Transverse colon (tissue), 4 donors: ENCODE measurements around the gene HPCAL1. TPM values are rescaled to one million over a fixed set of nuclear protein-coding genes. Genes with fewer than 3 reads are reported as not detected.

Source experiments
- DNase-seq: peaks from one replicate; pipeline ENCODE4 v3.0.0-alpha.2; 2019
- H3K27ac ChIP-seq, 4 donors: fragments of 200-600 bp; sonication (generic); 2 replicates each; pipeline ENCODE4 v1.5.1; 2016 to 2018; ENCODE audit warnings: inconsistent platforms in 4 of 4
- H3K27me3 ChIP-seq: fragments of 200-600 bp; sonication (generic); 2 replicates; pipeline ENCODE4 v1.5.1; 2017; ENCODE audit warnings: inconsistent platforms
- H3K36me3 ChIP-seq, 4 donors: fragments of 200-600 bp; sonication (generic); 2 replicates each; pipeline ENCODE4 v1.5.1; 2017 to 2019; ENCODE audit warnings: inconsistent platforms in 4 of 4
- H3K4me1 ChIP-seq, 4 donors: fragments of 200-600 bp; sonication (generic); 2 replicates each; pipeline ENCODE4 v1.5.1; 2017 to 2020; ENCODE audit warnings: inconsistent platforms in 4 of 4
- H3K4me3 ChIP-seq, 4 donors: fragments of 200-600 bp; sonication (generic); 1 replicate in 1 of 4; 2 replicates in 3 of 4; pipeline versions ENCODE4 v1.5.1 to v1.6.1; 2017 to 2019; ENCODE audit warnings: inconsistent platforms in 4 of 4
- H3K9me3 ChIP-seq, 2 donors: fragments of 200-600 bp; sonication (generic); 2 replicates each; pipeline ENCODE4 v1.5.1; 2017 to 2019; ENCODE audit warnings: inconsistent platforms in 2 of 2
- EP300 ChIP-seq: sonication (generic); formaldehyde crosslinking; IDR thresholded peaks from one replicate; pipeline ENCODE4 v1.6.1; 2017; ENCODE audit warnings: antibody characterized with exemption, low read depth
- POLR2A ChIP-seq: fragments of 450-650 bp; IDR thresholded peaks from one replicate; pipeline ENCODE4 v1.6.1; 2016; ENCODE audit warnings: antibody characterized with exemption, mild to moderate bottlenecking, moderate library complexity
- POLR2AphosphoS5 ChIP-seq, 3 donors: sonication (generic); formaldehyde crosslinking; IDR thresholded peaks; one replicate each; pipeline ENCODE4 v1.6.1; 2016; ENCODE audit warnings: antibody characterized with exemption in 3 of 3
- WGBS, 2 donors: methylation state at CpG; one replicate each; pipeline ENCODE4 v1.1.5; 2018; ENCODE audit warnings: low coverage in 1 of 2; 5-methylcytosine and 5-hydroxymethylcytosine counted together
- in situ Hi-C, 4 donors: fragments of 200-750 bp; cut with MboI; loops; one replicate each; pipeline versions ENCODE4 v1.15.0 to v1.15.1; 2017; ENCODE audit warnings: low sequenced_read_pairs in 3 of 4, low pct_ligation_motif_present in 1 of 4, low pct_unique_long_range_greater_than_20kb in 1 of 4
- intact Hi-C: fragments of 100-400 bp; cut with DNase I; formaldehyde crosslinking; loops from one replicate; pipeline ENCODE4 v1.15.1; 2023; ENCODE audit warnings: low total_unique reads
- total RNA-seq, 4 donors: library from RNA; depleted of rRNA; stranded (reverse); fragments of >200 nt; gene quantifications; one replicate each; pipeline ENCODE4 v1.1.0, GENCODE V29; 2016
- TF ChIP-seq, protein P1 (sequence below), 5 experiments: fragments of 200-600 bp in 3 of 5; fragments of 450-650 bp in 2 of 5; sonication (generic) in 3 of 5; IDR thresholded peaks; 1 replicate in 2 of 5; 2 replicates in 3 of 5; pipeline ENCODE4 v1.5.1; 2016 to 2017; ENCODE audit warnings: antibody characterized with exemption in 5 of 5, inconsistent platforms in 3 of 5, mild to moderate bottlenecking in 2 of 5, moderate library complexity in 1 of 5

HPCAL1 gene
- total RNA-seq, 4 donors from 2014 or later, result 88.9 to 221 (median 129) TPM

DNA sequence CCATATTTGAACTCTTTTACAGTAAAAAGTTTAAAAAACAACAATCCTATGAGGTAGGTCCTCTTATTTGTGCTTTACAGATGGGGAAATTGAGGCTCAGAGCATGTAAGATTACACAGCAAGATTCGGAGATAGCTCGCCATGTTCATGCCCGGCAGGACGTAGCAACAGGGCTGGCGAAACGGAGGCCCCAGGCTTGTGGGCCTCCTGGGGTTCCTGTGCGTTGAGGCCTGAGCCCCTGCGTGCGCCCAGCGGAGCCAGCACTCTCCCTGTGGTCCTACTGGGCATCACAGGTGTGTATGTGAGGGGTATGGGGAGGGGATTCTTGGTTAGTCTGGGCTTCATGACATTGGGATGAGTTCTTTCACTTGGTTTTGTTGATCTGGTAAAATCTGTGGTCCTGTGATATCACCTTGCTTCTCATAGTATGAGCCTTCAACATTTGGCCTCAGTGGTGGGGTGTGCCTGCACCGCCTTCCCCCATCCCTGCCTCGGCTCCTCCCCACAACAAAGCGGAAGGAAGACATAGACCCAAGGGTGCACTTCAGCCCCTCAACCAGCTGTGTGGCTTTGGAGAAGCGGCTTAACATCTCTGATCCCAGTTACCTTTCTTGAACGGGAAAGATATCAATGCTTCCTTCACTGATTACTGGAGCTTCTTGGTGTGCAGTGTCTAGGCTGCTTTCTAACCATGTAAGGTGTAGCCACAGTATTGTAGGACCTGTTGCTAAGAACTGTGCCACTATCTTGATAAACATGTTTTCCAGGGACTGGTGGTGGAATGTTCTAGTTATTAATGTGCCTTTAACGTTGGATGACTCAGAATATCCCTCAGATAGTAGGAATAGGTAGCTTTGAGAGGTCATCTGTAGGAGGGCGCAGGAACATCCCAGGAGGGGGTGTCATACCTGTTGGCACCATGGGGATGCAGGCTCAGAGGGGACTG is 37.2 kb downstream of the HPCAL1 start:
- TF ChIP-seq EP300 (no peak), POLR2A (no peak), POLR2AphosphoS5 (IDR thresholded peaks at IDR 0.05) (no peak)
- H3K9me3 ChIP-seq, result no peaks in the 10 kb centered on the region
- H3K4me1 ChIP-seq, result peaks cover 0 to 10% (median 4%) of the 10 kb centered on the region in 4 donors
- no peaks in the 10 kb centered on the region for H3K27me3 ChIP-seq
- H3K36me3 ChIP-seq, result peaks cover 0 to 5% (median 0%) of the 10 kb centered on the region in 4 donors
- intact Hi-C loops (no loop called here), in situ Hi-C loops (no loop called here)
- H3K27ac ChIP-seq, result no peak overlapping the region
- WGBS, 2 donors, result 91 to 100% methylated on average over 1 to 17 of the region's 17 CpGs
- DNase-seq, result no peak
- no peak overlapping the region for H3K4me3 ChIP-seq

DNA sequence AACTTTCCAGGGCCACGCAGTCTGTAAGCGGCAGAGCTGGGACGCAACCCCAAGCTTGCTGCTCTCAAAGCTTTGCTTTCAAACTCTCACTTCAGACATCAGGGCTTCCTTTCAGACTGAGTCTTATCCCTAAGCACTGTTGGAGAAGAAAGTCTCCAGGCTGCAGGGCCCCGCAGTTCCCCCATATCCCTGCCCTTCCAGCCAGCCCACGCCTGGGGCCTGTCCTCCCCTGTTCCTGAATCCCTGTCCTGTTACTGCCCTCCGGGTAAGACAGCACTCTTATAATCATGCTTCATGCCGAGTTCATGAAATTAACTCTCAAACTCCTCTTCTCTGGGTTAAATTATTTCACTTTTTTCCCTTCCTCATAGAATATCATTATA is 37.9 kb downstream of the HPCAL1 start:
- H3K27me3 ChIP-seq, result no peaks in the 10 kb centered on the region
- no peaks in the 10 kb centered on the region for H3K36me3 ChIP-seq
- no peak overlapping the region for H3K4me3 ChIP-seq
- in situ Hi-C loops, result no loop called here
- H3K27ac ChIP-seq, result no peak overlapping the region
- intact Hi-C loops, result no loop called here
- peaks cover 0 to 16% (median 4%) of the 10 kb centered on the region in 4 donors for H3K4me1 ChIP-seq
- WGBS, 2 donors, result 66 to 87% methylated on average over 3 to 7 of the region's 7 CpGs
- H3K9me3 ChIP-seq, result no peaks in the 10 kb centered on the region
- TF ChIP-seq POLR2AphosphoS5 (IDR thresholded peaks at IDR 0.05), result no peak
- no peak for TF ChIP-seq POLR2A
- TF ChIP-seq, protein P1, sequence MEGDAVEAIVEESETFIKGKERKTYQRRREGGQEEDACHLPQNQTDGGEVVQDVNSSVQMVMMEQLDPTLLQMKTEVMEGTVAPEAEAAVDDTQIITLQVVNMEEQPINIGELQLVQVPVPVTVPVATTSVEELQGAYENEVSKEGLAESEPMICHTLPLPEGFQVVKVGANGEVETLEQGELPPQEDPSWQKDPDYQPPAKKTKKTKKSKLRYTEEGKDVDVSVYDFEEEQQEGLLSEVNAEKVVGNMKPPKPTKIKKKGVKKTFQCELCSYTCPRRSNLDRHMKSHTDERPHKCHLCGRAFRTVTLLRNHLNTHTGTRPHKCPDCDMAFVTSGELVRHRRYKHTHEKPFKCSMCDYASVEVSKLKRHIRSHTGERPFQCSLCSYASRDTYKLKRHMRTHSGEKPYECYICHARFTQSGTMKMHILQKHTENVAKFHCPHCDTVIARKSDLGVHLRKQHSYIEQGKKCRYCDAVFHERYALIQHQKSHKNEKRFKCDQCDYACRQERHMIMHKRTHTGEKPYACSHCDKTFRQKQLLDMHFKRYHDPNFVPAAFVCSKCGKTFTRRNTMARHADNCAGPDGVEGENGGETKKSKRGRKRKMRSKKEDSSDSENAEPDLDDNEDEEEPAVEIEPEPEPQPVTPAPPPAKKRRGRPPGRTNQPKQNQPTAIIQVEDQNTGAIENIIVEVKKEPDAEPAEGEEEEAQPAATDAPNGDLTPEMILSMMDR (IDR thresholded peaks at IDR 0.05), result no peak
- no peak for DNase-seq

DNA sequence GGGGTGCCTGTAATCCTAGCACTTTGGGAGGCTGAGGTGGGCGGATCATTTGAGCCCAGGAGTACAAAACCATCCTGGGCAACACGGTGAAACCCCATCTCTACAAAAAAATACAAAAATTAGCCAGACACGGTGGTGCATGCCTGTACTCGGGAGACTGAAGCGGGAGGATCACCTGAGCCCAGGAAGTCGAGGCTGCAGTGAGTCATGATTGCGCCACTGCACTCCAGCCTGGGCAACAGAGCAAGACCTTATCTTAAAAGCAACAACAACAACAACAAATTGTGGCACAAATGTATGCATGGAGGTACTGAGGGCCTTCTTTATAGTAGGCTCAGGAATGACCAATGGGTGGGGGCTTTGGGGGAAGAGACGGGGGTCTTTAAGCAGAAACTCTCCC is 38.5 kb downstream of the HPCAL1 start:
- 75 to 79% methylated on average over 3 to 8 of the region's 8 CpGs for WGBS, 2 donors
- no peaks in the 10 kb centered on the region for H3K27me3 ChIP-seq
- no peak overlapping the region for H3K27ac ChIP-seq
- no peak overlapping the region for H3K4me3 ChIP-seq
- no peak for DNase-seq
- no peaks in the 10 kb centered on the region for H3K36me3 ChIP-seq
- H3K4me1 ChIP-seq, result peaks cover 0 to 22% (median 6%) of the 10 kb centered on the region in 4 donors
- intact Hi-C loops (no loop called here), in situ Hi-C loops (no loop called here)
- TF ChIP-seq POLR2AphosphoS5 (IDR thresholded peaks at IDR 0.05), result no peak
- H3K9me3 ChIP-seq, result no peaks in the 10 kb centered on the region

DNA sequence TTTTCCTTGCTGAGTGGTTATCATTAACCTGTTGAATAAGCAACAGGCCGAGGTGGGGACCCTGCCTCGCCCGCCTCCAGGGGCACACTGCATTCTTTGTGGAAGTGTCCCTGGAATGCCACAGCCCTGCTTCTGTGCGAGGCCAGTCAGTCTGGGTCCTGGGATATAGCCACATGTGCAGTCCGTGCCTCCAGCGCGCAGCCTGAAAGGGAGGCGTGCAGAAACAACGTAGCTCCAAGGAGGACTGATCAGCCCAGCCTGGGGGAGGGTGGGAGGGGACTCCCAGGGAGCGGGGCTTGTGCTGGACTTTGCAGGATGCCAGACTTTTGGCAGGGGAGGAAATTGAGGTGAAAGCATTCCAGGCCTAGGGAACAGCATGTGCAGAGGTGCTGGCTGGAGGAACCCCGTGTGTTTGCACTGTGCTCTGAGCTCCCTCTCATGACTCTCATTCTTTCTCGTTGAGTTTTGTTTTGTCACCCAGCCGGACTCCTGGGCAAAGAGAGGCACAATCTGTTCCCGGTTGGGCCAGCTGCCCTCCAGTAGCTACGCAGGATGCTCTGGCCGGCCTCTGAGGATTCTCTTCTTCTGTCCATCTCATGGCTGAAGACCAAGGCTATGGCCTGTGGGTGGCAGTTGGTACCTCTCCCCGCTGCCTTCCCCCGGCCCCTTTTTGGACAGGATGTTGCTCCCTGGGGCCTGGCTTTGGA is 39.7 kb downstream of the HPCAL1 start:
- intact Hi-C loops (no loop called here), in situ Hi-C loops (no loop called here)
- H3K4me1 ChIP-seq, result peaks cover 0 to 34% (median 12%) of the 10 kb centered on the region in 4 donors
- H3K27me3 ChIP-seq, result no peaks in the 10 kb centered on the region
- 90% methylated on average over 18 of the region's 18 CpGs; no CpG with 5 or more reads in 1 of the 2 donors for WGBS, 2 donors
- TF ChIP-seq POLR2AphosphoS5 (IDR thresholded peaks at IDR 0.05) (no peak), POLR2A (no peak), EP300 (no peak)
- TF ChIP-seq, protein P1 (IDR thresholded peaks at IDR 0.05), result no peak
- H3K36me3 ChIP-seq, result no peaks in the 10 kb centered on the region
- no peak for DNase-seq
- H3K27ac ChIP-seq, result no peak overlapping the region
- H3K9me3 ChIP-seq, result no peaks in the 10 kb centered on the region
- no peak overlapping the region for H3K4me3 ChIP-seq

DNA sequence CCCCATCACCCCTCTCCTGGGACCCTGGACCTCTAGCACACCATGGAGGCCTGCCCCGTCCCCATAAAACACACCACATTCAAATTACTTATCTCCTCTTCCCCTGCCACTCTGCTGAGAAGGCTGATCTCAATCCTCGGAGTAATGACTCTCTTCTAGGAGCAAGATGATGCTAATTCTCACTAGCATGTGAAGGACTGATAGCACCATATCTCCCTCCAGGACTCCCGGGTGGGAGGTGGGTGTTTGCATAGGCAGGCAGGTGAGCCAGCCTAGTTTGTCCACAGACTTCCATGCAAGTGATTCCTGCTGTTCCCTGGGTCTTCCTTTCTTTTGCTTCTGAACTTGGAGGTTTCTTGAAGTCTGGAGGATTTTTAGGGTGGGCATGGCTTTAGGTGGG is 40.5 kb downstream of the HPCAL1 start:
- intact Hi-C loops, result no loop called here
- H3K4me1 ChIP-seq, result peaks cover 0 to 39% (median 15%) of the 10 kb centered on the region in 4 donors
- TF ChIP-seq EP300 (no peak), POLR2A (no peak), POLR2AphosphoS5 (IDR thresholded peaks at IDR 0.05) (no peak)
- TF ChIP-seq, protein P1 (IDR thresholded peaks at IDR 0.05), result no peak
- no peak overlapping the region for H3K27ac ChIP-seq
- 93% methylated on average over 3 of the region's 3 CpGs; no CpG with 5 or more reads in 1 of the 2 donors for WGBS, 2 donors
- H3K36me3 ChIP-seq, result no peaks in the 10 kb centered on the region
- no peaks in the 10 kb centered on the region for H3K27me3 ChIP-seq
- DNase-seq, result no peak
- H3K4me3 ChIP-seq, result no peak overlapping the region
- no peaks in the 10 kb centered on the region for H3K9me3 ChIP-seq
- in situ Hi-C loops, result no loop called here
